22Rv1 (cell line): ENCODE measurements around the gene TNS1.

Source experiments
- ZFX ChIP-seq: fragments of 450-650 bp; IDR thresholded peaks from 2 replicates; pipeline ENCODE4 v1.6.1; 2017; ENCODE audit warnings: antibody characterized with exemption, borderline replicate concordance
- TF ChIP-seq, protein P1 (sequence below): fragments of 450-650 bp; IDR thresholded peaks from 2 replicates; pipeline ENCODE4 v1.5.1; 2017; ENCODE audit warnings: mild to moderate bottlenecking

DNA sequence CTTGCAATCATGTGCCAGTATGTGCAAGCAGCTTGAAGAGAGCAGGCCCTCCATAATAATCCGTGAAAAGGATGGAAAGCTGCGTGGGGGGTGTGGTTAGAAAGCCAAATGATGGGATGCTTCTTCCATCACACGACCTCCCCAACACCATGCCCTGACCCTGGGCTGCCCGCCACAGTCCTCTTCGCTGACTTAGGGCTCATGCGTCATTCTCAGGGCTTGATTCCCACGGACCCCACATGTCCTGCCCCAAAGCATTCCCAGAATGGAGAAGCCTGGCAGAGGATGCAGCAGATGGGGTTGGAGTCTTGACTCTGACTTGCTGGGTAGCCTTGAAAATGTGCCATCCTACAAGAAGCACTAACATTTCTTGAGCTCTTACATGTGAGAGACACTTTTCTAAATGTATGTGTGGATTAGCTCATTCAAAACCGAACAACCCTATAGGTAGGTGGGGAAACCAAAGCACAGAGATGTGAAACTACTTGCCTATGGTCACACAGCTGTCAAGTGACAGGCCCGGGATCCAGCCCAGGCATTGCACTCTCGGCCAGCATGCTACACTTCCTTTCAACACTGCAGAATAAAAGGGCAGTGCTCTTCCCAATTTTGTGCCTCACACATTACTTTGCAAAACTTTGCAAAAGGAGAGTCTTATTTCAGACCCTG is 3.7 kb downstream of the TNS1 start:
- TF ChIP-seq, protein P1, sequence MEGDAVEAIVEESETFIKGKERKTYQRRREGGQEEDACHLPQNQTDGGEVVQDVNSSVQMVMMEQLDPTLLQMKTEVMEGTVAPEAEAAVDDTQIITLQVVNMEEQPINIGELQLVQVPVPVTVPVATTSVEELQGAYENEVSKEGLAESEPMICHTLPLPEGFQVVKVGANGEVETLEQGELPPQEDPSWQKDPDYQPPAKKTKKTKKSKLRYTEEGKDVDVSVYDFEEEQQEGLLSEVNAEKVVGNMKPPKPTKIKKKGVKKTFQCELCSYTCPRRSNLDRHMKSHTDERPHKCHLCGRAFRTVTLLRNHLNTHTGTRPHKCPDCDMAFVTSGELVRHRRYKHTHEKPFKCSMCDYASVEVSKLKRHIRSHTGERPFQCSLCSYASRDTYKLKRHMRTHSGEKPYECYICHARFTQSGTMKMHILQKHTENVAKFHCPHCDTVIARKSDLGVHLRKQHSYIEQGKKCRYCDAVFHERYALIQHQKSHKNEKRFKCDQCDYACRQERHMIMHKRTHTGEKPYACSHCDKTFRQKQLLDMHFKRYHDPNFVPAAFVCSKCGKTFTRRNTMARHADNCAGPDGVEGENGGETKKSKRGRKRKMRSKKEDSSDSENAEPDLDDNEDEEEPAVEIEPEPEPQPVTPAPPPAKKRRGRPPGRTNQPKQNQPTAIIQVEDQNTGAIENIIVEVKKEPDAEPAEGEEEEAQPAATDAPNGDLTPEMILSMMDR = no peak
- no peak for TF ChIP-seq ZFX
